Heart left ventricle (tissue), 13 donors: ENCODE data around the gene PCBP3.

Experiments used
- CTCF ChIP-seq, 12 donors: fragments of 200-600 bp; sonication (generic) in 4 of 12; IDR thresholded peaks; one replicate each; pipeline versions ENCODE4 v1.5.0 to v1.8.0; 2018 to 2022; ENCODE audit warnings: antibody characterized with exemption in 12 of 12, mild to moderate bottlenecking in 5 of 12
- POLR2A ChIP-seq, 2 donors: fragments of 450-650 bp; IDR thresholded peaks; one replicate each; pipeline ENCODE4 v1.6.1; 2017; ENCODE audit warnings: antibody characterized with exemption in 2 of 2, mild to moderate bottlenecking in 2 of 2, moderate library complexity in 2 of 2
- donor health status: ischemic (EF 13 %, LVEDD 7.1; RV severe dilation, severe dysfunction).
- donor health status: DM: no; HTN: yes; CAD: no.
- donor health status: DM: no; HTN: no; CAD: no.
- donor health status: ischemic (EF 25% LVEDD 6.9; RV normal size, moderate dysfunction).
- donor health status: ischemic (EF 25% LVEDD 5.7; RV mildly dilated, moderate dysfunction).
- donor health status: ischemic (EF 35%, LVEDD 5.7; RV mildly dilated, moderate dysfunction).
- donor health status: nonischemic (EF 11% LVEDD 7.7; RV severe dilation, severe dysfunction).
- donor health status: DM: yes; HTN: yes; CAD: no.
- donor health status: PGD.
- donor health status: ischemic (EF 29% LVEDD 5.4; RV normal size, mild dysfunction).
- donor health status: nonischemic (EF 23%, LVEDD 6.1; RV moderate dilation, normal function).

DNA sequence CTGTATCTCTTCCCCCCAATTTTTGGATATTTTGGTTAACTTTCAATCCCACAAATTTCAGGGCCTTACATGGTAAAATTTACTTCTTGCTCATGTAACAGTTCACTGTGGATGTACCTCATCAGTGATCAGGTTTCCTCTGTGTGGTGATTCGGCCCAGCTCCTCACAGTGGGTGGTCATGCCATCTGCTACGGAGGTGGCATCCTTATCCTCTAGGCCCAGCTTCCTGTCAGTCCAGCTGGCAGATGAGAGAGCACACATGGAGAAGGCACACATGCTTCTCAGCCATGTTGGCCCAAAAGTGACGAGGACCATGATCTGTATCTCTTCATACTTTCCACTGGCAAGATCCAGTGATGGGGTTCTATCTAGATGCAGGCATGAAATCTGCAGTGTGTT lies 27.2 kb downstream of the PCBP3 start:
- TF ChIP-seq CTCF (IDR thresholded peaks at IDR 0.05) (no peak), POLR2A (IDR thresholded peaks at IDR 0.05) (no peak)
